Measurements from ENCODE around the gene ZCCHC7. TPM values are rescaled to one million over a fixed set of nuclear protein-coding genes. Genes with fewer than 3 reads are reported as not detected.
"Not testable (repeated sequence)": the region's sequence is repeated elsewhere in the genome, so short reads cannot be mapped to it uniquely, and the experiment has no call there.

Gene ZCCHC7
- total RNA-seq, 1 donor from 2014 or later, result 30.8 TPM

- H3K4me1 ChIP-seq (ENCODE audit: control insufficient read depth in 3 of 3, insufficient read depth in 3 of 3, low read length in 3 of 3), result no peaks in the 10 kb centered on the region
- no peak overlapping the region for H3K9ac ChIP-seq (ENCODE audit: low read depth in 1 of 3, low read length in 3 of 3)
- H3K9me3 ChIP-seq (ENCODE audit: control insufficient read depth in 3 of 3, low read length in 3 of 3), result no peaks in the 10 kb centered on the region
- H3K4me3 ChIP-seq (ENCODE audit: low read length in 3 of 3), result no peak overlapping the region
- no peaks in the 10 kb centered on the region for H3K36me3 ChIP-seq (ENCODE audit: control insufficient read depth in 3 of 3, insufficient read depth in 3 of 3, low read length in 3 of 3)
- no peaks in the 10 kb centered on the region for H3K27me3 ChIP-seq (ENCODE audit: control insufficient read depth in 3 of 3, insufficient read depth in 3 of 3, low read length in 3 of 3)
- H3K27ac ChIP-seq (ENCODE audit: low read depth, low read length), result no peak overlapping the region
These were observed 25.6 kb upstream of the ZCCHC7 start for GRCh38 chr9:37094751-37095150.

DNA sequence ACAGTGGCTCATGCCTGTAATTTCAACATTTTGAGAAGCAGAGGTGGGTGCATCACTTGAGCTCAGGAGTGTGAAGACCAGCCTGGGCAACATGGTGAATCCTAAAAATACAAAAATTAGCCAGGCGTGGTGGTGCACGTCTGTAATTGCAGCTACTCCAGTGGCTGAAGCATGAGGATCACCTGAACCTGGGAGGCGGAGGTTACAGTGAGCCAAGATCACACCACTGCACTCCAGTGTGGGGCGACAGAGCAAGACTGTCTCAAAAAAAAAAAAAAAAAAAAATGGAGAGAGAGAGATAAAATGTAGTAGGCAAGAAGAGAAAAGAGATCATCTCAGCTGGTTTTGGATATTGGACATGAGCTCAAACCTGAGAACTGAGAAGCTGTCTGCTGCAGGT lies 23.7 kb upstream of the ZCCHC7 start:
- H3K4me3 ChIP-seq (ENCODE audit: low read length in 3 of 3), result no peak overlapping the region
- no peaks in the 10 kb centered on the region for H3K4me1 ChIP-seq (ENCODE audit: control insufficient read depth in 3 of 3, insufficient read depth in 3 of 3, low read length in 3 of 3)
- no peaks in the 10 kb centered on the region for H3K9me3 ChIP-seq (ENCODE audit: control insufficient read depth in 3 of 3, low read length in 3 of 3)
- no peak overlapping the region for H3K27ac ChIP-seq (ENCODE audit: low read depth, low read length)
- no peak overlapping the region for H3K9ac ChIP-seq (ENCODE audit: low read depth in 1 of 3, low read length in 3 of 3)
- no peaks in the 10 kb centered on the region for H3K36me3 ChIP-seq (ENCODE audit: control insufficient read depth in 3 of 3, insufficient read depth in 3 of 3, low read length in 3 of 3)
- no peaks in the 10 kb centered on the region for H3K27me3 ChIP-seq (ENCODE audit: control insufficient read depth in 3 of 3, insufficient read depth in 3 of 3, low read length in 3 of 3)

DNA sequence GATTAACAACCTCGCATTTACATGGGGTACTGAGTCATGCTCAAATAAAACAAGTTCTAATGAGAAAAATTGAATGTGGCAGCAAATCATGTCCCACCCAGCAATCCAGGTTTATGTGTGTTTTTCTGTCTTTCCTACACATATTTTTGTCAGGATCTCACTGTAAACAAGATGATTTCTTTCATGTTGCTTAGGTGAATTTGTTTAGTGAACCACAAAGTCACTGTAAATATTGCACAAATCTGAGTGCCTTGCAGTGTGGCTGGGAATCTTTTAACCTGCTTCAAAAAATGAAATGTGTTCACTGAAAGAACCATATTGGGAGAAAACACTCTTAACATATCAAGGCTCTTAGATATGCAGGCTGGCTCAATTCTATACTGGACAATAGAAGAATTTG lies 23.1 kb upstream of the ZCCHC7 start:
- no peak overlapping the region for H3K4me3 ChIP-seq (ENCODE audit: low read length in 3 of 3)
- no peaks in the 10 kb centered on the region for H3K36me3 ChIP-seq (ENCODE audit: control insufficient read depth in 3 of 3, insufficient read depth in 3 of 3, low read length in 3 of 3)
- H3K27me3 ChIP-seq (ENCODE audit: control insufficient read depth in 3 of 3, insufficient read depth in 3 of 3, low read length in 3 of 3), result no peaks in the 10 kb centered on the region
- H3K9me3 ChIP-seq (ENCODE audit: control insufficient read depth in 3 of 3, low read length in 3 of 3), result no peaks in the 10 kb centered on the region
- H3K27ac ChIP-seq (ENCODE audit: low read depth, low read length), result no peak overlapping the region
- H3K4me1 ChIP-seq (ENCODE audit: control insufficient read depth in 3 of 3, insufficient read depth in 3 of 3, low read length in 3 of 3), result no peaks in the 10 kb centered on the region
- no peak overlapping the region for H3K9ac ChIP-seq (ENCODE audit: low read depth in 1 of 3, low read length in 3 of 3)

DNA sequence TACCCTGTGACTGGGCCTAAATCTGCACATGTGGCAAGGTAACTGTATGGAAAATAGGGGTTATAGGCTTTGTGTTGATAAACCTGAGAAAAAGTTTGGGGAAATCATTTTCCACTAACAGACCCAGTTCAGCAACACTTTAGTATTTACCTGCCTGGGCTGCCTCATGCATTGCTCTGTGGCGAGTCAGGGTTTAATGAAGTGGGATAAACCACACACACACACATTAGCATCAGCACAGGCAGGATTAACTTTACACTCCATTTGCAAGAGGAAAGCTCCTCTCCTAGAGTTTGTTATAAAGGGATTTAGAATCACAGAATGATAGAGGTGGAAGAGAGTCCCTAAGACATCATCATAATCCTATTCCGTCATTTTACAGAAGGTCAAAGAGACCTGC lies 20.0 kb upstream of the ZCCHC7 start:
- Histone ChIP-seq H3K27me3 (ENCODE audit: control insufficient read depth in 3 of 3, insufficient read depth in 3 of 3, low read length in 3 of 3) (no peaks in the 10 kb centered on the region), H3K9me3 (ENCODE audit: control insufficient read depth in 3 of 3, low read length in 3 of 3) (no peaks in the 10 kb centered on the region), H3K4me1 (ENCODE audit: control insufficient read depth in 3 of 3, insufficient read depth in 3 of 3, low read length in 3 of 3) (no peaks in the 10 kb centered on the region)

DNA sequence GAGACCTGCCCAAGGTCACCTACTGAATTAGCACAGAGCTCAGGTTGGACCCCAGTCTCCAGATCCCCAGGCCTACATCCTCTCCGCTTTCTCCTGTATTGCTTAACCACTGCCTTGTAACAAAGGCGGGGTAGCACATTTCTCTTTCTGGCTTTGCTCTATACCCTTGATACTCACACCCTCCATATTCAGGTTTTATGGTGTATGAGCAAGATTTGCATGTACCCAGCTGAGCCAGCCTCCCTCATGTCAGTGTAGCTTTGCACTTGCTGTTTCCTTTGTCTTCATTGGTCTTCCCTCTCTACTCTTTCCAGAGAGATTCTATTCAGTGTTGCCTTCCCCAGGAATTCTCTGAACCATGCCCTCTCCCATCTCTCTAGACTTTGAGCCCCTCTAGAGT lies 19.6 kb upstream of the ZCCHC7 start:
- H3K36me3 ChIP-seq (ENCODE audit: control insufficient read depth in 3 of 3, insufficient read depth in 3 of 3, low read length in 3 of 3), result no peaks in the 10 kb centered on the region
- H3K27ac ChIP-seq (ENCODE audit: low read depth, low read length), result no peak overlapping the region
- no peaks in the 10 kb centered on the region for H3K27me3 ChIP-seq (ENCODE audit: control insufficient read depth in 3 of 3, insufficient read depth in 3 of 3, low read length in 3 of 3)
- no peak overlapping the region for H3K9ac ChIP-seq (ENCODE audit: low read depth in 1 of 3, low read length in 3 of 3)
- no peaks in the 10 kb centered on the region for H3K9me3 ChIP-seq (ENCODE audit: control insufficient read depth in 3 of 3, low read length in 3 of 3)
- no peaks in the 10 kb centered on the region for H3K4me1 ChIP-seq (ENCODE audit: control insufficient read depth in 3 of 3, insufficient read depth in 3 of 3, low read length in 3 of 3)
- H3K4me3 ChIP-seq (ENCODE audit: low read length in 3 of 3), result no peak overlapping the region

More for the DNA sequence above, 20.0 kb upstream of the ZCCHC7 start:
- H3K27ac ChIP-seq (ENCODE audit: low read depth, low read length), result no peak overlapping the region
- H3K36me3 ChIP-seq (ENCODE audit: control insufficient read depth in 3 of 3, insufficient read depth in 3 of 3, low read length in 3 of 3), result no peaks in the 10 kb centered on the region
- H3K9ac ChIP-seq (ENCODE audit: low read depth in 1 of 3, low read length in 3 of 3), result no peak overlapping the region
- H3K4me3 ChIP-seq (ENCODE audit: low read length in 3 of 3), result no peak overlapping the region

DNA sequence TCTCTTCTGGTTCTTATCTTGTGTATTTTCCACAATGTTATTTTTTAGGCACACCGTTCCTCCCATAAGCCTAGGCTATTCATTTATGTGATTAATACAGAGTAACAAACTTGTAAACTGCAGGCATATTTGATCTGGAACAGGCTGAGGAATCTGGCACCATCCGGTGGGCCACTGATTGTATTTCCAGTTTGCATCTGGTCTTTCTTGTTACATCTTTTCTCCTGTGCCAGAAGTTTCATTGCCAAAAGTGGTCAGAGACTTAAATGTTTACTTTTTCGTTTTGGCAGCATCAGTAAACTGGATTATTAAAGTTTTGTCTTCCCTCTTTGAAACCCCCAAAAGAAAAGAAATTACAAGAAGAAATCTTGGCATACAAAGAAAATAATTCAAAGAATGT lies 17.9 kb upstream of the ZCCHC7 start:
- no peak overlapping the region for H3K4me3 ChIP-seq (ENCODE audit: low read length in 3 of 3)
- no peaks in the 10 kb centered on the region for H3K9me3 ChIP-seq (ENCODE audit: control insufficient read depth in 3 of 3, low read length in 3 of 3)
- H3K27me3 ChIP-seq (ENCODE audit: control insufficient read depth in 3 of 3, insufficient read depth in 3 of 3, low read length in 3 of 3), result peaks cover 0 to 3% (median 0%) of the 10 kb centered on the region in 3 donors
- H3K27ac ChIP-seq (ENCODE audit: low read depth, low read length), result no peak overlapping the region
- no peaks in the 10 kb centered on the region for H3K4me1 ChIP-seq (ENCODE audit: control insufficient read depth in 3 of 3, insufficient read depth in 3 of 3, low read length in 3 of 3)
- H3K9ac ChIP-seq (ENCODE audit: low read depth in 1 of 3, low read length in 3 of 3), result no peak overlapping the region
- H3K36me3 ChIP-seq (ENCODE audit: control insufficient read depth in 3 of 3, insufficient read depth in 3 of 3, low read length in 3 of 3), result no peaks in the 10 kb centered on the region

GRCh38 chr9:37104183-37104889 lies 16.0 kb upstream of the ZCCHC7 start:
- H3K9me3 ChIP-seq (ENCODE audit: control insufficient read depth in 3 of 3, low read length in 3 of 3), result no peaks in the 10 kb centered on the region
- no peaks in the 10 kb centered on the region for H3K4me1 ChIP-seq (ENCODE audit: control insufficient read depth in 3 of 3, insufficient read depth in 3 of 3, low read length in 3 of 3)
- H3K36me3 ChIP-seq (ENCODE audit: control insufficient read depth in 3 of 3, insufficient read depth in 3 of 3, low read length in 3 of 3), result no peaks in the 10 kb centered on the region
- no peak overlapping the region for H3K9ac ChIP-seq (ENCODE audit: low read depth in 1 of 3, low read length in 3 of 3)
- H3K27ac ChIP-seq (ENCODE audit: low read depth, low read length), result no peak overlapping the region
- peaks cover 0 to 3% (median 0%) of the 10 kb centered on the region in 3 donors for H3K27me3 ChIP-seq (ENCODE audit: control insufficient read depth in 3 of 3, insufficient read depth in 3 of 3, low read length in 3 of 3)
- H3K4me3 ChIP-seq (ENCODE audit: low read length in 3 of 3), result no peak overlapping the region

GRCh38 chr9:37105234-37105633 lies 15.1 kb upstream of the ZCCHC7 start:
- Histone ChIP-seq H3K27me3 (ENCODE audit: control insufficient read depth in 3 of 3, insufficient read depth in 3 of 3, low read length in 3 of 3) (peaks cover 0 to 3% (median 0%) of the 10 kb centered on the region in 3 donors), H3K27ac (ENCODE audit: low read depth, low read length) (no peak overlapping the region), H3K4me3 (ENCODE audit: low read length in 3 of 3) (no peak overlapping the region), H3K9me3 (ENCODE audit: control insufficient read depth in 3 of 3, low read length in 3 of 3) (no peaks in the 10 kb centered on the region), H3K4me1 (ENCODE audit: control insufficient read depth in 3 of 3, insufficient read depth in 3 of 3, low read length in 3 of 3) (no peaks in the 10 kb centered on the region), H3K9ac (ENCODE audit: low read depth in 1 of 3, low read length in 3 of 3) (no peak overlapping the region), H3K36me3 (ENCODE audit: control insufficient read depth in 3 of 3, insufficient read depth in 3 of 3, low read length in 3 of 3) (no peaks in the 10 kb centered on the region)

- H3K36me3 ChIP-seq (ENCODE audit: control insufficient read depth in 3 of 3, insufficient read depth in 3 of 3, low read length in 3 of 3), result no peaks in the 10 kb centered on the region
- no peak overlapping the region for H3K9ac ChIP-seq (ENCODE audit: low read depth in 1 of 3, low read length in 3 of 3)
- H3K27ac ChIP-seq (ENCODE audit: low read depth, low read length), result no peak overlapping the region
- H3K27me3 ChIP-seq (ENCODE audit: control insufficient read depth in 3 of 3, insufficient read depth in 3 of 3, low read length in 3 of 3), result peaks cover 0 to 3% (median 0%) of the 10 kb centered on the region in 3 donors
- H3K9me3 ChIP-seq (ENCODE audit: control insufficient read depth in 3 of 3, low read length in 3 of 3), result no peaks in the 10 kb centered on the region
- H3K4me1 ChIP-seq (ENCODE audit: control insufficient read depth in 3 of 3, insufficient read depth in 3 of 3, low read length in 3 of 3), result no peaks in the 10 kb centered on the region
- no peak overlapping the region for H3K4me3 ChIP-seq (ENCODE audit: low read length in 3 of 3)
These were observed 12.7 kb upstream of the ZCCHC7 start for GRCh38 chr9:37107701-37108100.

- not testable (repeated sequence) for H3K27ac ChIP-seq (ENCODE audit: low read depth, low read length); H3K27me3 ChIP-seq (ENCODE audit: control insufficient read depth in 3 of 3, insufficient read depth in 3 of 3, low read length in 3 of 3); H3K4me1 ChIP-seq (ENCODE audit: control insufficient read depth in 3 of 3, insufficient read depth in 3 of 3, low read length in 3 of 3); H3K9ac ChIP-seq (ENCODE audit: low read depth in 1 of 3, low read length in 3 of 3); H3K4me3 ChIP-seq (ENCODE audit: low read length in 3 of 3); H3K36me3 ChIP-seq (ENCODE audit: control insufficient read depth in 3 of 3, insufficient read depth in 3 of 3, low read length in 3 of 3); H3K9me3 ChIP-seq (ENCODE audit: control insufficient read depth in 3 of 3, low read length in 3 of 3)
These were observed 5.9 kb upstream of the ZCCHC7 start for GRCh38 chr9:37114442-37114841.
